Heart left ventricle (tissue), 16 donors: ENCODE data around the gene NKD1. TPM values are rescaled to one million over a fixed set of nuclear protein-coding genes. Genes with fewer than 3 reads are reported as not detected.

Experiments used
- ATAC-seq, 4 donors: fragments of 200-7000 bp; cut with Tn5 transposase; one replicate each; pipeline ENCODE4 v1.9.1; 2020 to 2022; ENCODE audit warnings: moderate library complexity in 4 of 4, mild to moderate bottlenecking in 3 of 4, moderate number of reproducible peaks in 1 of 4
- DNase-seq, 5 donors: peaks; one replicate each; pipeline ENCODE4 v3.0.0-alpha.2; 2020
- H3K27ac ChIP-seq, 12 donors: fragments of 200-600 bp; sonication (generic) in 4 of 12; one replicate each; pipeline versions ENCODE4 v1.5.0 to v1.8.0; 2016 to 2022; ENCODE audit warnings: mild to moderate bottlenecking in 2 of 12
- H3K27me3 ChIP-seq, 9 donors: fragments of 200-600 bp; sonication (generic) in 2 of 9; one replicate each; pipeline versions ENCODE4 v1.5.1 to v1.8.0; 2016 to 2022; ENCODE audit warnings: mild to moderate bottlenecking in 3 of 9
- H3K36me3 ChIP-seq, 9 donors: fragments of 200-600 bp; sonication (generic) in 2 of 9; one replicate each; pipeline versions ENCODE4 v1.5.0 to v1.8.0; 2018 to 2022; ENCODE audit warnings: mild to moderate bottlenecking in 2 of 9
- H3K4me1 ChIP-seq, 12 donors: fragments of 200-600 bp; sonication (generic) in 4 of 12; one replicate each; pipeline versions ENCODE4 v1.5.0 to v1.8.0; 2016 to 2022; ENCODE audit warnings: mild to moderate bottlenecking in 3 of 12
- H3K4me3 ChIP-seq, 12 donors: fragments of 200-600 bp; sonication (generic) in 4 of 12; one replicate each; pipeline versions ENCODE4 v1.5.0 to v1.8.0; 2017 to 2022; ENCODE audit warnings: mild to moderate bottlenecking in 9 of 12, moderate library complexity in 4 of 12
- H3K9me3 ChIP-seq, 12 donors: fragments of 200-600 bp; sonication (generic) in 4 of 12; one replicate each; pipeline versions ENCODE4 v1.5.0 to v1.8.0; 2016 to 2022; ENCODE audit warnings: mild to moderate bottlenecking in 1 of 12
- POLR2A ChIP-seq, 2 donors: fragments of 450-650 bp; IDR thresholded peaks; one replicate each; pipeline ENCODE4 v1.6.1; 2017; ENCODE audit warnings: antibody characterized with exemption in 2 of 2, mild to moderate bottlenecking in 2 of 2, moderate library complexity in 2 of 2
- WGBS, 4 donors: extraction: QIAGEN DNeasy Blood & Tissue Kit in 2 of 4; methylation state at CpG; one replicate each; pipeline versions ENCODE4 v1.1.5 to v1.1.7; 2013 to 2018; 5-methylcytosine and 5-hydroxymethylcytosine counted together
- intact Hi-C, 10 donors: fragments of 100-400 bp; cut with DNase I; formaldehyde crosslinking; loops; one replicate each; pipeline versions ENCODE4 v1.11.1 to v1.14.2; 2022
- polyA plus RNA-seq, 2 donors: library from polyadenylated mRNA; stranded (reverse); fragments of 200-250 nt; gene quantifications; one replicate each; pipeline ENCODE4 v1.2.3, GENCODE V29; 2013
- total RNA-seq, 9 donors: library from RNA; depleted of rRNA in 2 of 9; stranded (reverse); fragments of >200 nt in 2 of 9; fragmentation: NEBNext Ultra II Directional in 3 of 9; extraction: Animal tissue kit (Norgen Biotek cat#: 25700) in 3 of 9; gene quantifications; one replicate each; pipeline versions ENCODE4 v1.1.0 to v1.2.4, GENCODE V29; 2016 to 2023
- TF ChIP-seq, protein P1 (sequence below), 12 donors: fragments of 200-600 bp; sonication (generic) in 4 of 12; IDR thresholded peaks; one replicate each; pipeline versions ENCODE4 v1.5.0 to v1.8.0; 2018 to 2022; ENCODE audit warnings: antibody characterized with exemption in 12 of 12, mild to moderate bottlenecking in 5 of 12
- donor health status: ischemic (EF 13 %, LVEDD 7.1; RV severe dilation, severe dysfunction).
- donor health status: healthy with polysubstance abuse.
- donor health status: DM: no; HTN: yes; CAD: no.
- donor health status: DM: no; HTN: no; CAD: no.
- donor health status: ischemic (EF 25% LVEDD 6.9; RV normal size, moderate dysfunction).
- donor health status: ischemic (EF 25% LVEDD 5.7; RV mildly dilated, moderate dysfunction).
- donor health status: healthy.
- donor health status: DM: yes; HTN: yes; CAD: no.
- donor health status: ischemic (EF 35%, LVEDD 5.7; RV mildly dilated, moderate dysfunction).
- donor health status: nonischemic (EF 11% LVEDD 7.7; RV severe dilation, severe dysfunction).
- donor health status: DM: yes; HTN: yes; CAD: no.
- donor health status: PGD.
- donor health status: ischemic (EF 29% LVEDD 5.4; RV normal size, mild dysfunction).
- donor health status: nonischemic (EF 23%, LVEDD 6.1; RV moderate dilation, normal function).

The NKD1 gene
- total and polyA plus RNA-seq, 11 donors, result 0.05 to 1.0 (median 0.26) TPM

DNA sequence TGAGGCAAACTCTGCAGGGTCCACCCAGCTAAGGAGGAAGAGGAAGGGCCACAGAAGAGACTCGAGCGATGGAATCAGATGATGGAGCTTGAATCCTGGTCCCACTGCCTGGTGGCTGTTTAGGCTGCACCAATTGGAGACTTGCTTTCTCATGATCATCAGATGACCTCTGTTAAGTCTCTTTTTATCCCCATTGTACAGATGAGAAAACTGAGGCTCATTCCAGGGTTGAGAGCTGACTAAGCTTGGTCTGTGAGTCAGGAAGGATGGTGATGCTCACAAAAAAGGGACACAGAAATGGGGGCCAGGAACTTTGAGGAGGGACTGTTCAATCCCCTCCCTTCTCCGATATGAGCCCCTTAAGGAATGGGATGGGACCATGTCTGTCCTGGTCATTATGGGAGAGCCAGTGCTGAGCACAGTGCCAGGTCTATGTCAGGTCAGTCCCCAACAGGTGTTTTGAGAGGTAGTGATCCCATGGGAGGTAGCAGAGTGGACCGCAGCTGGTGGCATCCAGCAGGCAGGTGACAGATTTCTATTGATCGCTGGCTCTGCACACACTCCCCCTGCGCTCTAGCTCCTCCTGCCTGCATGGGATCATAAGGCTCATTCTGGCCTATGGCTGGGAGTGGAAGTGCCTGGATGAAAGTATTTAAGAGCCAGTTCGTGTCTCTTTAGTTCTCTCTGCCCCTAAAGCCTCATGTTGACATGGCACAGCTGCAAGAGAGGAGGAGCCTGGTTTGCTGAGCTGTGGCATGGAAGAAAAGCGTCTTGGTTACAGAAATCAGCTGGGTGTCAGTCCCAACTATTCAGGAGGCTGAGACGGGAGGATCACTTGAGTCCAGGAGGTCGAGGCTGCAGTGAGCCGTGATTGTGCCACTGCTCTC, 105.7 kb downstream of the NKD1 start:
- Histone ChIP-seq H3K4me1 (no peaks in the 10 kb centered on the region), H3K27me3 (peaks cover 0 to 9% (median 0%) of the 10 kb centered on the region in 9 donors), H3K9me3 (no peaks in the 10 kb centered on the region), H3K36me3 (no peaks in the 10 kb centered on the region), H3K27ac (no peak overlapping the region), H3K4me3 (no peak overlapping the region)
- intact Hi-C loops, result loop anchor here in 1 of 10 donors (10.0 kb wide), 1 partner anchor 279 kb away; no protein-coding TSS in a partner anchor
- DNase-seq, result peak in 1 of 5 donors; percentile 4
- no peak for ATAC-seq
- TF ChIP-seq, protein P1, sequence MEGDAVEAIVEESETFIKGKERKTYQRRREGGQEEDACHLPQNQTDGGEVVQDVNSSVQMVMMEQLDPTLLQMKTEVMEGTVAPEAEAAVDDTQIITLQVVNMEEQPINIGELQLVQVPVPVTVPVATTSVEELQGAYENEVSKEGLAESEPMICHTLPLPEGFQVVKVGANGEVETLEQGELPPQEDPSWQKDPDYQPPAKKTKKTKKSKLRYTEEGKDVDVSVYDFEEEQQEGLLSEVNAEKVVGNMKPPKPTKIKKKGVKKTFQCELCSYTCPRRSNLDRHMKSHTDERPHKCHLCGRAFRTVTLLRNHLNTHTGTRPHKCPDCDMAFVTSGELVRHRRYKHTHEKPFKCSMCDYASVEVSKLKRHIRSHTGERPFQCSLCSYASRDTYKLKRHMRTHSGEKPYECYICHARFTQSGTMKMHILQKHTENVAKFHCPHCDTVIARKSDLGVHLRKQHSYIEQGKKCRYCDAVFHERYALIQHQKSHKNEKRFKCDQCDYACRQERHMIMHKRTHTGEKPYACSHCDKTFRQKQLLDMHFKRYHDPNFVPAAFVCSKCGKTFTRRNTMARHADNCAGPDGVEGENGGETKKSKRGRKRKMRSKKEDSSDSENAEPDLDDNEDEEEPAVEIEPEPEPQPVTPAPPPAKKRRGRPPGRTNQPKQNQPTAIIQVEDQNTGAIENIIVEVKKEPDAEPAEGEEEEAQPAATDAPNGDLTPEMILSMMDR (IDR thresholded peaks at IDR 0.05), result no peak
- no peak for TF ChIP-seq POLR2A (IDR thresholded peaks at IDR 0.05)
- 85 to 87% (median 86%) methylated on average over 11 of the region's 11 CpGs for WGBS, 4 donors

DNA sequence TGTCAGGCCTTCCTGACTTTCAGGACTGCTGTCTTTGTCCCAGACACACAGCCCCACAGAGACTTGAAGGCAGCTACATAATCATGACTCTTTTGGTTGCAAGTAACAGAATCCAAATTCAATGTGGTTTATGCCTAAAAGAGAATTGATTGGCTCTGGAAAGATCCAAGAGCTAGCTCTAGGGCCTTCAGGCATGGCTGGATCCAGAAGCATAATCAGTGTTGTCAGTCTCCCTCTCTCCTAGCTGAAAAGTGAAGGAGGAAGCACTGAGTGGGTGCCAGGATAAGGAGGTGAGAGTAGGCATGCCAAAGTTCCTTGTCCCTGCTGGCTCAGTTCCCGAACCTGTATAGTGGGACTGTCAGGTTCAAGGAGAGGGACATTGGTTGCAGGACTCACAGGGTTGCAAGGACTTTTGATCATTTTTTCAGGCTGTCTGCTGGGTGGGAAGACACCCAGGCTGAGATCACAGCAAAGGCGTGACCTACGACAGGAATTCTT, 107.4 kb downstream of the NKD1 start:
- H3K27me3 ChIP-seq, result peaks cover 0 to 9% (median 0%) of the 10 kb centered on the region in 9 donors
- H3K4me3 ChIP-seq, result no peak overlapping the region
- no peak overlapping the region for H3K27ac ChIP-seq
- DNase-seq (peak in 1 of 5 donors; percentile 8), ATAC-seq (no peak)
- no peaks in the 10 kb centered on the region for H3K9me3 ChIP-seq
- H3K4me1 ChIP-seq, result no peaks in the 10 kb centered on the region
- no peaks in the 10 kb centered on the region for H3K36me3 ChIP-seq
- WGBS, 4 donors, result 86 to 91% (median 89%) methylated on average over 2 to 3 of the region's 3 CpGs
- intact Hi-C loops, result loop anchor here in 1 of 10 donors (10.0 kb wide), 1 partner anchor 281 kb away; no protein-coding TSS in a partner anchor
- TF ChIP-seq, protein P1 (IDR thresholded peaks at IDR 0.05), result no peak
- no peak for TF ChIP-seq POLR2A (IDR thresholded peaks at IDR 0.05)

DNA sequence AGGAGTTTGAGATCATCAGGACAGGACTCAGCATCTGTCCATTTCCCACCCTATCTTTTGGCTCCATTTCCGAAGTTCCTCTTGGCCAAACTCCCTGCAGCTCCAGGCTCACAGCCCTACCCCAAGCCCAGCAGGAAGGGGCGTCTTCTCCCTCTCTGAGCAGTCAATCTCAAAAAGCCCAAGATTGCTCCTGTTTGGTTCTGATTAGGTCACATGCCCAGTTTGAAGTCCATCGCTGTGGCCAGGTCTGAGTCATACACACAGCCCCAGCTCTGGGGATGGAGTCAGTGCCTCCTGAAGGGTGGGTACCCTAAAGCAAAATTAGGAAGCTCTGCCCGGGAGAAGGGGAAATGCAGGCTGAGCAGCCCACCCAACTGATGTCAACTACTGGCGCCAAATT, 109.0 kb downstream of the NKD1 start:
- no peaks in the 10 kb centered on the region for H3K9me3 ChIP-seq
- peak in 1 of 5 donors; percentile 40 for DNase-seq
- no peaks in the 10 kb centered on the region for H3K36me3 ChIP-seq
- ATAC-seq, result peak in 2 of 4 donors; percentile 22 to 38
- intact Hi-C loops, result loop anchor here in 1 of 10 donors (10.0 kb wide), 1 partner anchor 282 kb away; no protein-coding TSS in a partner anchor
- peaks cover 0 to 5% (median 0%) of the 10 kb centered on the region in 9 donors for H3K27me3 ChIP-seq
- H3K4me3 ChIP-seq, result no peak overlapping the region
- 47 to 51% (median 50%) methylated on average over 5 of the region's 5 CpGs for WGBS, 4 donors
- no peaks in the 10 kb centered on the region for H3K4me1 ChIP-seq
- no peak overlapping the region for H3K27ac ChIP-seq
- TF ChIP-seq, protein P1 (IDR thresholded peaks at IDR 0.05), result no peak
- no peak for TF ChIP-seq POLR2A (IDR thresholded peaks at IDR 0.05)

DNA sequence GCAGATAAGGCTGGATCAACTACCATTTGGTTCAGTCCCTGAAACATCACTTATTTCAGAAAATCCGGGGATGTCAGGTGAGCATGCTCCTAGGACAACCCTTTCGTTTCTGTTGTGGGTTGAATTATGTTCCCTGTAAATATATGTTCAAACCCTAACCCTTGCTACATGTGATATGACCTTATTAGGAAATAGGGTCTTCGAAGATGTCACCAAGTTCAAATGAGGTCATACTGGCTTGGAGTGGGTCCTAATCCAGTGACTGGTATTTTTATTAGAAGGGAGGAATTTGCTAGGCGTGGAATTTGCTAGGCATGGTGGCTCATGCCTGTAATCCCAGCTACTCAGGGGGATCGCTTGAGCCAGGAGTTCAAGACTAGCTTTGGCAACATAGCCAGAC, 111.6 kb downstream of the NKD1 start:
- Histone ChIP-seq H3K9me3 (peaks cover 0 to 6% (median 0%) of the 10 kb centered on the region in 12 donors), H3K27ac (no peak overlapping the region), H3K27me3 (no peaks in the 10 kb centered on the region), H3K4me3 (no peak overlapping the region), H3K4me1 (peaks cover 0 to 4% (median under 1%) of the 10 kb centered on the region in 12 donors), H3K36me3 (no peaks in the 10 kb centered on the region)
- TF ChIP-seq, protein P1 (IDR thresholded peaks at IDR 0.05), result no peak
- TF ChIP-seq POLR2A (IDR thresholded peaks at IDR 0.05), result no peak
- ATAC-seq (no peak), DNase-seq (no peak)
- intact Hi-C loops, result loop anchor here in 8 of 10 donors (5.0 to 10.0 kb wide), 9 partner anchors 63 to 635 kb away; partner anchors contain the start of genes CNEP1R1 (in 2 of the 8) and BRD7 (in 1 of the 8)
- 82 to 87% (median 87%) methylated on average over 5 of the region's 5 CpGs for WGBS, 4 donors
